ENCODE data around the gene UCP3.

UCP3 gene

GRCh38 chr11:74025467-74026166 lies 16.7 kb upstream of the UCP3 start:
- H3K4me1 Mint-ChIP-seq: peaks cover 13% of the 10 kb centered on the region
- H3K27me3 Mint-ChIP-seq: no peaks in the 10 kb centered on the region
- DNase-seq (ENCODE audit: low spot score in 2 of 2) (no peak), ATAC-seq (replicated peaks; ENCODE audit: extremely low read depth, poor library complexity, severe bottlenecking) (no peak)
- H3K9me3 Mint-ChIP-seq: no peaks in the 10 kb centered on the region
- peaks cover 4% of the 10 kb centered on the region for H3K36me3 Mint-ChIP-seq (ENCODE audit: insufficient read depth)
- H3K27ac Mint-ChIP-seq (ENCODE audit: low read depth): no peak overlapping the region
- no peak overlapping the region for H3K4me3 Mint-ChIP-seq

GRCh38 chr11:74024261-74025029 lies 15.6 kb upstream of the UCP3 start:
- no peaks in the 10 kb centered on the region for H3K27me3 Mint-ChIP-seq
- no peak for DNase-seq (ENCODE audit: low spot score in 2 of 2)
- H3K9me3 Mint-ChIP-seq: no peaks in the 10 kb centered on the region
- no peak overlapping the region for H3K4me3 Mint-ChIP-seq
- H3K4me1 Mint-ChIP-seq: peaks cover 6% of the 10 kb centered on the region
- ATAC-seq (replicated peaks; ENCODE audit: extremely low read depth, poor library complexity, severe bottlenecking): no peak
- H3K36me3 Mint-ChIP-seq (ENCODE audit: insufficient read depth): peaks cover 4% of the 10 kb centered on the region
- no peak overlapping the region for H3K27ac Mint-ChIP-seq (ENCODE audit: low read depth)

GRCh38 chr11:74023276-74023675 lies 14.4 kb upstream of the UCP3 start:
- no peak overlapping the region for H3K4me3 Mint-ChIP-seq
- ATAC-seq (replicated peaks; ENCODE audit: extremely low read depth, poor library complexity, severe bottlenecking): no peak
- H3K27me3 Mint-ChIP-seq: no peaks in the 10 kb centered on the region
- no peak for DNase-seq (ENCODE audit: low spot score in 2 of 2)
- H3K36me3 Mint-ChIP-seq (ENCODE audit: insufficient read depth): peaks cover 4% of the 10 kb centered on the region
- no peaks in the 10 kb centered on the region for H3K9me3 Mint-ChIP-seq
- H3K27ac Mint-ChIP-seq (ENCODE audit: low read depth): no peak overlapping the region
- peaks cover 6% of the 10 kb centered on the region for H3K4me1 Mint-ChIP-seq

- Mint-ChIP-seq H3K4me3 (no peak overlapping the region), H3K36me3 (ENCODE audit: insufficient read depth) (peaks cover 4% of the 10 kb centered on the region), H3K9me3 (no peaks in the 10 kb centered on the region), H3K27ac (ENCODE audit: low read depth) (no peak overlapping the region), H3K4me1 (peaks cover 6% of the 10 kb centered on the region), H3K27me3 (no peaks in the 10 kb centered on the region)
- ATAC-seq (replicated peaks; ENCODE audit: extremely low read depth, poor library complexity, severe bottlenecking): no peak
- no peak for DNase-seq (ENCODE audit: low spot score in 2 of 2)
Measured at GRCh38 chr11:74022546-74022945, 13.7 kb upstream of the UCP3 start.

- Mint-ChIP-seq H3K9me3 (no peaks in the 10 kb centered on the region), H3K27ac (ENCODE audit: low read depth) (no peak overlapping the region), H3K4me1 (peaks cover 6% of the 10 kb centered on the region), H3K36me3 (ENCODE audit: insufficient read depth) (peaks cover 6% of the 10 kb centered on the region), H3K27me3 (no peaks in the 10 kb centered on the region), H3K4me3 (no peak overlapping the region)
- DNase-seq (ENCODE audit: low spot score in 2 of 2) (no peak), ATAC-seq (replicated peaks; ENCODE audit: extremely low read depth, poor library complexity, severe bottlenecking) (no peak)
Measured at GRCh38 chr11:74021998-74022397, 13.1 kb upstream of the UCP3 start.

GRCh38 chr11:74020539-74020938 lies 11.7 kb upstream of the UCP3 start:
- Mint-ChIP-seq H3K27me3 (no peaks in the 10 kb centered on the region), H3K4me1 (peaks cover 20% of the 10 kb centered on the region), H3K27ac (ENCODE audit: low read depth) (no peak overlapping the region), H3K9me3 (no peaks in the 10 kb centered on the region), H3K4me3 (no peak overlapping the region), H3K36me3 (ENCODE audit: insufficient read depth) (peaks cover 5% of the 10 kb centered on the region)
- DNase-seq (ENCODE audit: low spot score in 2 of 2) (no peak), ATAC-seq (replicated peaks; ENCODE audit: extremely low read depth, poor library complexity, severe bottlenecking) (no peak)

GRCh38 chr11:74019860-74020259 lies 11.0 kb upstream of the UCP3 start:
- peak in 1 of 2 donors; percentile 24 for DNase-seq (ENCODE audit: low spot score in 2 of 2)
- Mint-ChIP-seq H3K4me3 (no peak overlapping the region), H3K4me1 (peaks cover 26% of the 10 kb centered on the region), H3K27ac (ENCODE audit: low read depth) (no peak overlapping the region), H3K36me3 (ENCODE audit: insufficient read depth) (peaks cover 5% of the 10 kb centered on the region), H3K9me3 (no peaks in the 10 kb centered on the region), H3K27me3 (no peaks in the 10 kb centered on the region)
- ATAC-seq (replicated peaks; ENCODE audit: extremely low read depth, poor library complexity, severe bottlenecking): peak; percentile 88

GRCh38 chr11:74019104-74019738 lies 10.3 kb upstream of the UCP3 start:
- Mint-ChIP-seq H3K9me3 (no peaks in the 10 kb centered on the region), H3K4me3 (no peak overlapping the region), H3K36me3 (ENCODE audit: insufficient read depth) (peaks cover 5% of the 10 kb centered on the region), H3K27me3 (no peaks in the 10 kb centered on the region), H3K27ac (ENCODE audit: low read depth) (no peak overlapping the region), H3K4me1 (peaks cover 33% of the 10 kb centered on the region)
- DNase-seq (ENCODE audit: low spot score in 2 of 2) (no peak), ATAC-seq (replicated peaks; ENCODE audit: extremely low read depth, poor library complexity, severe bottlenecking) (no peak)

- Mint-ChIP-seq H3K4me1 (peaks cover 33% of the 10 kb centered on the region), H3K27me3 (no peaks in the 10 kb centered on the region), H3K36me3 (ENCODE audit: insufficient read depth) (peaks cover 8% of the 10 kb centered on the region), H3K4me3 (no peak overlapping the region), H3K9me3 (no peaks in the 10 kb centered on the region), H3K27ac (ENCODE audit: low read depth) (no peak overlapping the region)
- DNase-seq (ENCODE audit: low spot score in 2 of 2): no peak
- ATAC-seq (replicated peaks; ENCODE audit: extremely low read depth, poor library complexity, severe bottlenecking): no peak
Measured at GRCh38 chr11:74018331-74019005, 9.6 kb upstream of the UCP3 start.

- Mint-ChIP-seq H3K27ac (ENCODE audit: low read depth) (peak overlapping the region; percentile 44), H3K27me3 (no peaks in the 10 kb centered on the region), H3K9me3 (no peaks in the 10 kb centered on the region), H3K36me3 (ENCODE audit: insufficient read depth) (peaks cover 11% of the 10 kb centered on the region), H3K4me1 (peaks cover 32% of the 10 kb centered on the region), H3K4me3 (no peak overlapping the region)
- no peak for ATAC-seq (replicated peaks; ENCODE audit: extremely low read depth, poor library complexity, severe bottlenecking)
- no peak for DNase-seq (ENCODE audit: low spot score in 2 of 2)
Measured at GRCh38 chr11:74017631-74018030, 8.7 kb upstream of the UCP3 start.

GRCh38 chr11:74015919-74016684 lies 7.2 kb upstream of the UCP3 start:
- H3K36me3 Mint-ChIP-seq (ENCODE audit: insufficient read depth): peaks cover 14% of the 10 kb centered on the region
- no peak overlapping the region for H3K4me3 Mint-ChIP-seq

GRCh38 chr11:74014880-74015279 lies 6.0 kb upstream of the UCP3 start:
- ATAC-seq (replicated peaks; ENCODE audit: extremely low read depth, poor library complexity, severe bottlenecking) (no peak), DNase-seq (ENCODE audit: low spot score in 2 of 2) (no peak)
- Mint-ChIP-seq H3K36me3 (ENCODE audit: insufficient read depth) (peaks cover 14% of the 10 kb centered on the region), H3K4me3 (no peak overlapping the region), H3K27me3 (no peaks in the 10 kb centered on the region), H3K9me3 (no peaks in the 10 kb centered on the region), H3K27ac (ENCODE audit: low read depth) (peak overlapping the region; percentile 13), H3K4me1 (peaks cover 53% of the 10 kb centered on the region)

More at GRCh38 chr11:74015919-74016684, 7.2 kb upstream of the UCP3 start:
- no peak for ATAC-seq (replicated peaks; ENCODE audit: extremely low read depth, poor library complexity, severe bottlenecking)
- H3K27me3 Mint-ChIP-seq: no peaks in the 10 kb centered on the region
- no peaks in the 10 kb centered on the region for H3K9me3 Mint-ChIP-seq
- DNase-seq (ENCODE audit: low spot score in 2 of 2): no peak
- peaks cover 41% of the 10 kb centered on the region for H3K4me1 Mint-ChIP-seq
- H3K27ac Mint-ChIP-seq (ENCODE audit: low read depth): peak overlapping the region; percentile 44
